Uterus (tissue), 4 donors: ENCODE data around the gene FSIP1. TPM values are rescaled to one million over a fixed set of nuclear protein-coding genes. Genes with fewer than 3 reads are reported as not detected.

Experiments
- DNase-seq, 2 donors: peaks; one replicate each; pipeline ENCODE4 v3.0.0-alpha.2; 2019 to 2020
- H3K27ac ChIP-seq, 2 donors: fragments of 200-600 bp; sonication (generic); 1 replicate in 1 of 2; 2 replicates in 1 of 2; pipeline ENCODE4 v1.5.1; 2016 to 2018
- H3K27me3 ChIP-seq, 2 donors: fragments of 200-600 bp; sonication (generic); one replicate each; pipeline ENCODE4 v1.5.1; 2018 to 2019; ENCODE audit warnings: control low read depth in 1 of 2
- H3K36me3 ChIP-seq, 2 donors: fragments of 200-600 bp; sonication (generic); one replicate each; pipeline ENCODE4 v1.5.1; 2019; ENCODE audit warnings: control low read depth in 1 of 2
- H3K4me1 ChIP-seq, 2 donors: fragments of 200-600 bp; sonication (generic); one replicate each; pipeline ENCODE4 v1.5.1; 2018 to 2019; ENCODE audit warnings: control low read depth in 1 of 2
- H3K4me3 ChIP-seq, 2 donors: fragments of 200-600 bp; sonication (generic); 1 replicate in 1 of 2; 2 replicates in 1 of 2; pipeline ENCODE4 v1.5.1; 2018 to 2019; ENCODE audit warnings: mild to moderate bottlenecking in 1 of 2
- H3K9me3 ChIP-seq, 2 donors: fragments of 200-600 bp; sonication (generic); one replicate each; pipeline ENCODE4 v1.5.1; 2019; ENCODE audit warnings: control low read depth in 1 of 2
- CTCF ChIP-seq, 4 experiments: fragments of 200-600 bp in 2 of 4; fragments of 450-650 bp in 2 of 4; sonication (generic) in 2 of 4; IDR thresholded peaks; one replicate each; pipeline ENCODE4 v1.5.1; 2016 to 2019; ENCODE audit warnings: antibody characterized with exemption in 4 of 4, mild to moderate bottlenecking in 2 of 4, moderate library complexity in 1 of 4
- POLR2A ChIP-seq, 2 donors: fragments of 450-650 bp; IDR thresholded peaks; one replicate each; pipeline ENCODE4 v1.6.1; 2016; ENCODE audit warnings: antibody characterized with exemption in 2 of 2, mild to moderate bottlenecking in 1 of 2, moderate library complexity in 1 of 2
- intact Hi-C: fragments of 100-400 bp; cut with DNase I; formaldehyde crosslinking; loops from one replicate; pipeline ENCODE4 v1.15.1; 2023; ENCODE audit warnings: low total_unique reads
- total RNA-seq, 4 donors: library from RNA; depleted of rRNA in 3 of 4; stranded (reverse); fragments of >200 nt in 3 of 4; gene quantifications; one replicate each; pipeline versions ENCODE4 v1.1.0 to v1.2.4, GENCODE V29; 2014 to 2023
- donor health status: DM: yes; HTN: yes; CAD: no.

The FSIP1 gene
- total RNA-seq, 4 donors from 2014 or later: 0.77 to 4.3 (median 2.6) TPM

GRCh38 chr15:39728845-39729244, 53.8 kb downstream of the FSIP1 start:
- H3K4me3 ChIP-seq: no peak overlapping the region
- no peak overlapping the region for H3K27ac ChIP-seq
- no peak for DNase-seq
- H3K27me3 ChIP-seq: no peaks in the 10 kb centered on the region
- no peaks in the 10 kb centered on the region for H3K9me3 ChIP-seq
- no peaks in the 10 kb centered on the region for H3K4me1 ChIP-seq
- intact Hi-C loops: no loop called here
- H3K36me3 ChIP-seq: no peaks in the 10 kb centered on the region
- TF ChIP-seq POLR2A (IDR thresholded peaks at IDR 0.05): no peak
- TF ChIP-seq CTCF (IDR thresholded peaks at IDR 0.05): no peak

- no peak overlapping the region for H3K4me3 ChIP-seq
- H3K27ac ChIP-seq: no peak overlapping the region
- no peaks in the 10 kb centered on the region for H3K36me3 ChIP-seq
- no peaks in the 10 kb centered on the region for H3K9me3 ChIP-seq
- DNase-seq: no peak
- H3K27me3 ChIP-seq: no peaks in the 10 kb centered on the region
- no peaks in the 10 kb centered on the region for H3K4me1 ChIP-seq
- no peak for TF ChIP-seq POLR2A (IDR thresholded peaks at IDR 0.05)
- TF ChIP-seq CTCF (IDR thresholded peaks at IDR 0.05): no peak
- intact Hi-C loops: no loop called here
Measured at GRCh38 chr15:39721893-39722292, 60.7 kb downstream of the FSIP1 start.

- Histone ChIP-seq H3K27me3 (no peaks in the 10 kb centered on the region), H3K9me3 (no peaks in the 10 kb centered on the region), H3K4me1 (no peaks in the 10 kb centered on the region), H3K4me3 (no peak overlapping the region), H3K36me3 (no peaks in the 10 kb centered on the region), H3K27ac (no peak overlapping the region)
- no peak for DNase-seq
- TF ChIP-seq CTCF (IDR thresholded peaks at IDR 0.05) (no peak), POLR2A (IDR thresholded peaks at IDR 0.05) (no peak)
- intact Hi-C loops: no loop called here
Measured at GRCh38 chr15:39720621-39721611, 61.7 kb downstream of the FSIP1 start.

- intact Hi-C loops: no loop called here
- no peak for TF ChIP-seq CTCF (IDR thresholded peaks at IDR 0.05)
- TF ChIP-seq POLR2A (IDR thresholded peaks at IDR 0.05): no peak
- no peaks in the 10 kb centered on the region for H3K36me3 ChIP-seq
Measured at GRCh38 chr15:39720081-39720480, 62.6 kb downstream of the FSIP1 start.

GRCh38 chr15:39719109-39719508, 63.5 kb downstream of the FSIP1 start:
- H3K36me3 ChIP-seq: no peaks in the 10 kb centered on the region
- H3K27me3 ChIP-seq: no peaks in the 10 kb centered on the region
- no peak overlapping the region for H3K27ac ChIP-seq
- no peaks in the 10 kb centered on the region for H3K9me3 ChIP-seq
- H3K4me1 ChIP-seq: no peaks in the 10 kb centered on the region
- H3K4me3 ChIP-seq: no peak overlapping the region
- intact Hi-C loops: no loop called here
- DNase-seq: no peak
- no peak for TF ChIP-seq CTCF (IDR thresholded peaks at IDR 0.05)
- no peak for TF ChIP-seq POLR2A (IDR thresholded peaks at IDR 0.05)

More at GRCh38 chr15:39720081-39720480, 62.6 kb downstream of the FSIP1 start:
- Histone ChIP-seq H3K27me3 (no peaks in the 10 kb centered on the region), H3K9me3 (no peaks in the 10 kb centered on the region), H3K27ac (no peak overlapping the region), H3K4me3 (no peak overlapping the region), H3K4me1 (no peaks in the 10 kb centered on the region)
- no peak for DNase-seq
